ENCODE measurements around the gene XPR1.

Gene XPR1

DNA sequence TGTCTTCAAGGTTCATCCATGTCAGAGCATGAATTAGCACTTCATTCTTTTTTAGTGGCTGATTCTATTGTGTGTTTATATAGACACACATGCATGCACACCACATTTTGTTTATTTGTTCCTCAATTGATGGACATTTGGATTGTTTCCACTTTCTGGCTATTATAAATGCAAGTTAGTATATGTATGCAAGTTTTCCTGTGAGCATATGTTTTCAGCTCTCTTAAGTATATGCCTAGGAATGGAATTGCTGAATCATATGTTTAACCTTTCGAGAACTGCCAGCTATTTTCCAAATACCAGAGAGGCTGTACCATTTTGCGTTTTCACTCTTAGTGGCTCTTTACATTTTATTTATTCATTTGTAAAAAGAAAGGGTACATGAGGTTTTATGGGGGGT, 171.0 kb downstream of the XPR1 start:
- TF ChIP-seq, protein P1, sequence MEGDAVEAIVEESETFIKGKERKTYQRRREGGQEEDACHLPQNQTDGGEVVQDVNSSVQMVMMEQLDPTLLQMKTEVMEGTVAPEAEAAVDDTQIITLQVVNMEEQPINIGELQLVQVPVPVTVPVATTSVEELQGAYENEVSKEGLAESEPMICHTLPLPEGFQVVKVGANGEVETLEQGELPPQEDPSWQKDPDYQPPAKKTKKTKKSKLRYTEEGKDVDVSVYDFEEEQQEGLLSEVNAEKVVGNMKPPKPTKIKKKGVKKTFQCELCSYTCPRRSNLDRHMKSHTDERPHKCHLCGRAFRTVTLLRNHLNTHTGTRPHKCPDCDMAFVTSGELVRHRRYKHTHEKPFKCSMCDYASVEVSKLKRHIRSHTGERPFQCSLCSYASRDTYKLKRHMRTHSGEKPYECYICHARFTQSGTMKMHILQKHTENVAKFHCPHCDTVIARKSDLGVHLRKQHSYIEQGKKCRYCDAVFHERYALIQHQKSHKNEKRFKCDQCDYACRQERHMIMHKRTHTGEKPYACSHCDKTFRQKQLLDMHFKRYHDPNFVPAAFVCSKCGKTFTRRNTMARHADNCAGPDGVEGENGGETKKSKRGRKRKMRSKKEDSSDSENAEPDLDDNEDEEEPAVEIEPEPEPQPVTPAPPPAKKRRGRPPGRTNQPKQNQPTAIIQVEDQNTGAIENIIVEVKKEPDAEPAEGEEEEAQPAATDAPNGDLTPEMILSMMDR (IDR thresholded peaks at IDR 0.05): no peak
- H3K9me3 ChIP-seq: no peaks in the 10 kb centered on the region
- H3K27ac ChIP-seq: no peak overlapping the region
- no peaks in the 10 kb centered on the region for H3K4me1 ChIP-seq
- no peaks in the 10 kb centered on the region for H3K27me3 ChIP-seq
- DNase-seq: no peak
- H3K4me3 ChIP-seq: no peak overlapping the region
- intact Hi-C loops (cut with DNase I; ENCODE audit: low total_unique reads): no loop called here
- H3K36me3 ChIP-seq: peaks cover 5 to 15% (median 13%) of the 10 kb centered on the region in 3 donors

DNA sequence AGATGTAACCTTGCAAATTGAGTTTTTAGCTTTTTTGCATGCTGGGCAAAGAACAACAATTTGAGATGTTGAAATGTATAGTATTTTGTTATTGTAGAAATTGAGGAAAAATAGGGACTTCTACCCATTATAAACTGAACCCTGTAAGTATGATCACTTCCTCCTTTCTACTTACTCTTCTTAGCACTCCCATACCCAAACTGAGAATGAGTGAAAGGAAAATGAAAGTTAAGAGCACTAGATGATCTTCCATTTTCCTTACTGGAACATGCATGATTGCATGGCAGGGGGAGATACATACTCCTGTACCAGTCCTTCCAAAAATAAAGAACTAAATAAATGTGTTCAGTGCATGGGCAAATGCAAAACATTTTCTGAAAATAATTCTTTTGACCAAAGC, 173.5 kb downstream of the XPR1 start:
- no peak overlapping the region for H3K27ac ChIP-seq
- no peaks in the 10 kb centered on the region for H3K27me3 ChIP-seq
- no peak for DNase-seq
- H3K4me1 ChIP-seq: no peaks in the 10 kb centered on the region
- H3K9me3 ChIP-seq: no peaks in the 10 kb centered on the region
- TF ChIP-seq, protein P1 (IDR thresholded peaks at IDR 0.05): no peak
- H3K36me3 ChIP-seq: peaks cover 5 to 15% (median 13%) of the 10 kb centered on the region in 3 donors
- no peak overlapping the region for H3K4me3 ChIP-seq
- intact Hi-C loops (cut with DNase I; ENCODE audit: low total_unique reads): no loop called here

DNA sequence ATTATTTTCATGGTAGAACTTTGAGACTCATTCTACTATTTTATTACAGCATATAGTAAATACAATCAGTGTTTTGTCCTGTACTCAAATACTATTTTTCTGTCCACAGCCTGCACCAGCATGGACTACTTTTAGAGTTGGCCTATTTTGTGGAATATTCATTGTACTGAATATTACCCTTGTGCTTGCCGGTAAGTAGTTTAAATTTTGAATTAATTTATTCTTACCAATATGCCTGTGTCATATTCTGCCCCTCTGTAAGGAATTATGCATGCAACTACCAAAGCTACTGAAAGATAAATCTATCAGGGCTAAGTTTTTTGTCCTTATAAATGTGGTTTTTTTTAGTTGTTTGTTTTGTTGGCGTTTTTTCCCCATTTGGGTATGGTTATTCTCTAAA, 179.5 kb downstream of the XPR1 start:
- H3K27me3 ChIP-seq: no peaks in the 10 kb centered on the region
- H3K4me1 ChIP-seq: no peaks in the 10 kb centered on the region
- no peak for DNase-seq
- H3K27ac ChIP-seq: no peak overlapping the region
- no peak overlapping the region for H3K4me3 ChIP-seq
- peaks cover 18 to 33% (median 21%) of the 10 kb centered on the region in 3 donors for H3K36me3 ChIP-seq
- no peaks in the 10 kb centered on the region for H3K9me3 ChIP-seq
- TF ChIP-seq, protein P1 (IDR thresholded peaks at IDR 0.05): no peak
- intact Hi-C loops (cut with DNase I; ENCODE audit: low total_unique reads): no loop called here

DNA sequence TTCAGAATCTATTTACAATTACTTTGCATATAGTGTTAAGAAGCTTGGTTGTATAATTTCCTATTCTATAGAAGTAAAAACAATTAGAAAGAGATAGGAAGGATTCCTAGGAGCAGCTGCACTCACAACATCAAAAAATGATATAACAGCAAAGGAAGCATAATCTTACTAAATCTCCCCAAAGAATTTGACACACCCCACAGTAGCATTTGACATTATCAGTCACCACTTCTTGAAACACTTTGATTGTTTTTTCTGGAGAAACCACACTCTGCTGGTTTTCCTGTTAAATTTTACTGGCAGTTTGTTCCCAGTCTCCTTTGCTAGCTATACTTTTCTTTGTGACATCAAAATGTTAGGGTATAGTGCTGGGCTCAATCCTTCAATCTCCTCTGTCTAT, 180.1 kb downstream of the XPR1 start:
- no peaks in the 10 kb centered on the region for H3K4me1 ChIP-seq
- TF ChIP-seq, protein P1 (IDR thresholded peaks at IDR 0.05): no peak

DNA sequence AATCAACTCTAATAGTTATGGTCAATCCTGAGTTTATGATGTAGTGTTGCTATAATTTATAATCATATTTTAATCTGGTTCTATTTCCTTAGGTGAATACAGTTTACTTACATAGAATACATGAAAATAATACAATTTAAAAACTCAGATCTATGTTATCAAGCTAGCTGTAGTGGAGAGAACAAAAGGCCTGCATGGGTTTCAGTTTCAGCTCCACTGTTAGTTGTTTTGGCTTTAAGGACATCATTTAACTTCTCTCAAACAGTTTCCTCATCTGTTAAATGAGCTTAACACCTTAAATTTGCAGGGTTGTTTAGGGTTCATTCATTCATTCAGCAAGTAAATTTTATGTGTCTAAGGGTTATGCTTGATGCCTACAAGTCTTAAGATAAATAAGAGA, 182.4 kb downstream of the XPR1 start:
- Histone ChIP-seq H3K27me3 (no peaks in the 10 kb centered on the region), H3K9me3 (no peaks in the 10 kb centered on the region), H3K4me1 (no peaks in the 10 kb centered on the region), H3K4me3 (no peak overlapping the region), H3K27ac (no peak overlapping the region), H3K36me3 (peaks cover 9 to 21% (median 18%) of the 10 kb centered on the region in 3 donors)
- DNase-seq: no peak
- intact Hi-C loops (cut with DNase I; ENCODE audit: low total_unique reads): no loop called here
- TF ChIP-seq, protein P1 (IDR thresholded peaks at IDR 0.05): no peak

More for the DNA sequence above, 180.1 kb downstream of the XPR1 start:
- Histone ChIP-seq H3K36me3 (peaks cover 12 to 28% (median 26%) of the 10 kb centered on the region in 3 donors), H3K27ac (no peak overlapping the region), H3K27me3 (no peaks in the 10 kb centered on the region), H3K9me3 (no peaks in the 10 kb centered on the region), H3K4me3 (no peak overlapping the region)
- intact Hi-C loops (cut with DNase I; ENCODE audit: low total_unique reads): no loop called here
- DNase-seq: no peak

DNA sequence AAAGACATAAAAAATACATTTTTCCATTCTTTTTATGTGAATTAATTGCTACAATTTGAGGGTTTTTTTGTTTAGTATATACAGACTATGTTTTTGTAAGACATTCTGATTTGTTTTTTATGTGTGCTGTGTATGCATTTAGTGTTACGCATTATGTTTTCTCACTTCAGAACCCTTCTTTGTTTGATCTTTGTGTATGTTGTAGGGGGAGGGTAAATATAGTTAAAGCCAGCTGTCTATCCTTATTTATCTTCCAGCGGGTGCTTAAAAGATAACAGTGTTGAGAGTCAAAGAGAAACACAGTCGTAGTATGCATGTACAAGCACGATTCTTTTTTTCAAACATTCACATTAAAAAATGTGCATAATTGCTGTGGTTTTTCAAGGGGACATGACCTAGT, 183.4 kb downstream of the XPR1 start:
- no peaks in the 10 kb centered on the region for H3K27me3 ChIP-seq
- H3K27ac ChIP-seq: no peak overlapping the region
- TF ChIP-seq, protein P1 (IDR thresholded peaks at IDR 0.05): no peak
- intact Hi-C loops (cut with DNase I; ENCODE audit: low total_unique reads): no loop called here
- no peak overlapping the region for H3K4me3 ChIP-seq
- H3K36me3 ChIP-seq: peaks cover 9 to 21% (median 18%) of the 10 kb centered on the region in 3 donors
- no peak for DNase-seq
- H3K9me3 ChIP-seq: no peaks in the 10 kb centered on the region
- H3K4me1 ChIP-seq: no peaks in the 10 kb centered on the region
